ENCODE data around the gene PAM.

The PAM gene

GRCh38 chr5:102865510-102866236 is 110.6 kb downstream of the PAM start:
- Histone ChIP-seq H3K27me3 (ENCODE audit: control insufficient read depth in 1 of 2, insufficient read depth in 2 of 2, low read length in 2 of 2) (no peaks in the 10 kb centered on the region), H3K36me3 (ENCODE audit: insufficient read depth, low read length) (no peaks in the 10 kb centered on the region), H3K9me3 (ENCODE audit: low read length) (no peaks in the 10 kb centered on the region), H3K4me3 (ENCODE audit: low read depth in 1 of 2, low read length in 2 of 2) (peak overlapping the region; percentile 35 to 82), H3K4me1 (ENCODE audit: insufficient read depth, low read length) (peaks cover 31% of the 10 kb centered on the region), H3K9ac (ENCODE audit: low read length) (peak overlapping the region; percentile 79), H3K27ac (ENCODE audit: low read depth, low read length) (peak overlapping the region; percentile 46)

DNA sequence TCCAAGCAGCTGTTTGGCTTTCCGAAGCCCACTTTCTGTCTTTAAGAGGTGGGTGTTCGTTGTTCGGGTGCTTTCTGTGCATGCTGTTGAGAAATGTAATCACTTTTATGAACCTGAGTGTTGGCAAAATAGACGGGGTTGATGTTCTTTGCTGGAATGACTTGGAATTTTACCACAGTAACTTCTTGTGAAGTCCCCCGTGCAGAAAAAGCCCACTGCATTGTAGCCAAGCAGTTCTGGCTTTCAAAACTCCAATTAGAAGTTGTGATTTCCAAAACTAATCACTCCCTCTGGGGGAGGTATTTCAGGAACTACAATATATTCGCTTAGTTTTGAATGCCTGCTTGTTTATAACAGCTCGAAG is 111.1 kb downstream of the PAM start:
- peak overlapping the region; percentile 35 to 82 for H3K4me3 ChIP-seq (ENCODE audit: low read depth in 1 of 2, low read length in 2 of 2)
- no peaks in the 10 kb centered on the region for H3K9me3 ChIP-seq (ENCODE audit: low read length)
- H3K27ac ChIP-seq (ENCODE audit: low read depth, low read length): peak overlapping the region; percentile 46
- H3K4me1 ChIP-seq (ENCODE audit: insufficient read depth, low read length): peaks cover 31% of the 10 kb centered on the region
- no peaks in the 10 kb centered on the region for H3K36me3 ChIP-seq (ENCODE audit: insufficient read depth, low read length)
- peak overlapping the region; percentile 79 for H3K9ac ChIP-seq (ENCODE audit: low read length)
- no peaks in the 10 kb centered on the region for H3K27me3 ChIP-seq (ENCODE audit: control insufficient read depth in 1 of 2, insufficient read depth in 2 of 2, low read length in 2 of 2)

DNA sequence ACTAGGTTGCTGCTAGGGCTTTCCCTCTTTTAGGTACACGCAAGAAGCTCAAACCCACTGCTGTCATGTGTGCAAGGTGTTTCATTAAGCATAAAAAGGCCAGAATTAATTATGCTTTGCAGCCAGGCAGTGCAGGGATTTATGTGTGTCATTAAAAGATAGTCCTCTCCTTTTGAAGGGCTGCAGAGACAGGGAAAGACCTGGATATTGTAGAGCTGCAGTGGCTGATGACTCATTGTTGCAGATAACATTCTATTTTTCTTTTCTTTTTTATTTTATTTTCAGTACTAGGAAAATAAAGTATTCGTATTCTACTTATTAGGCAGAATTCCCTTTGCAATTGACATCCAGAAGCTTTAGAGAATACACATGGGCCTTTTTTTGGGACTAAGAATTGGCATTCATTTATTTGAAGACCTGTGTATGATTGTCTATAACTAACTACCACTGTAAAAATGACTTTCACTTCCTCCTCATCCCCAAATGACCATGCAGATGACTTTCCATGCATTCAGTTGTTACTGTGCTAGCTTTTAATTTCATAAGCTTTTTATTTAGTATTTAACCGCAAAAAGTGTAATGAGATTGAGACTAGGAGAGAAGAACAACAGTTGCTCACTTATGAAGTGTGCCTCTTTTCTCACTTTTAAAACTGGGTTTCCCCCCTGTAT is 113.0 kb downstream of the PAM start:
- H3K9me3 ChIP-seq (ENCODE audit: low read length): no peaks in the 10 kb centered on the region
- peak overlapping the region; percentile 19 to 21 for H3K4me3 ChIP-seq (ENCODE audit: low read depth in 1 of 2, low read length in 2 of 2)
- peaks cover 24% of the 10 kb centered on the region for H3K4me1 ChIP-seq (ENCODE audit: insufficient read depth, low read length)
- no peak overlapping the region for H3K27ac ChIP-seq (ENCODE audit: low read depth, low read length)
- no peak overlapping the region for H3K9ac ChIP-seq (ENCODE audit: low read length)
- H3K27me3 ChIP-seq (ENCODE audit: control insufficient read depth in 1 of 2, insufficient read depth in 2 of 2, low read length in 2 of 2): no peaks in the 10 kb centered on the region
- no peaks in the 10 kb centered on the region for H3K36me3 ChIP-seq (ENCODE audit: insufficient read depth, low read length)

- peaks cover 23% of the 10 kb centered on the region for H3K4me1 ChIP-seq (ENCODE audit: insufficient read depth, low read length)
- no peaks in the 10 kb centered on the region for H3K27me3 ChIP-seq (ENCODE audit: control insufficient read depth in 1 of 2, insufficient read depth in 2 of 2, low read length in 2 of 2)
- no peak overlapping the region for H3K27ac ChIP-seq (ENCODE audit: low read depth, low read length)
- no peaks in the 10 kb centered on the region for H3K9me3 ChIP-seq (ENCODE audit: low read length)
- H3K9ac ChIP-seq (ENCODE audit: low read length): no peak overlapping the region
- no peaks in the 10 kb centered on the region for H3K36me3 ChIP-seq (ENCODE audit: insufficient read depth, low read length)
- H3K4me3 ChIP-seq (ENCODE audit: low read depth in 1 of 2, low read length in 2 of 2): no peak overlapping the region
These were observed 114.1 kb downstream of the PAM start for GRCh38 chr5:102869230-102869629.

GRCh38 chr5:102873379-102873932 is 118.4 kb downstream of the PAM start:
- Histone ChIP-seq H3K9ac (ENCODE audit: low read length) (no peak overlapping the region), H3K36me3 (ENCODE audit: insufficient read depth, low read length) (no peaks in the 10 kb centered on the region), H3K27me3 (ENCODE audit: control insufficient read depth in 1 of 2, insufficient read depth in 2 of 2, low read length in 2 of 2) (no peaks in the 10 kb centered on the region), H3K9me3 (ENCODE audit: low read length) (no peaks in the 10 kb centered on the region), H3K4me1 (ENCODE audit: insufficient read depth, low read length) (peaks cover 13% of the 10 kb centered on the region), H3K27ac (ENCODE audit: low read depth, low read length) (no peak overlapping the region), H3K4me3 (ENCODE audit: low read depth in 1 of 2, low read length in 2 of 2) (no peak overlapping the region)

- Histone ChIP-seq H3K4me1 (ENCODE audit: insufficient read depth, low read length) (peaks cover 13% of the 10 kb centered on the region), H3K4me3 (ENCODE audit: low read depth in 1 of 2, low read length in 2 of 2) (no peak overlapping the region), H3K27me3 (ENCODE audit: control insufficient read depth in 1 of 2, insufficient read depth in 2 of 2, low read length in 2 of 2) (no peaks in the 10 kb centered on the region), H3K36me3 (ENCODE audit: insufficient read depth, low read length) (peaks cover under 1% of the 10 kb centered on the region), H3K27ac (ENCODE audit: low read depth, low read length) (no peak overlapping the region), H3K9me3 (ENCODE audit: low read length) (no peaks in the 10 kb centered on the region), H3K9ac (ENCODE audit: low read length) (no peak overlapping the region)
These were observed 118.9 kb downstream of the PAM start for GRCh38 chr5:102874054-102874453.

- Histone ChIP-seq H3K36me3 (ENCODE audit: insufficient read depth, low read length) (peaks cover 9% of the 10 kb centered on the region), H3K9ac (ENCODE audit: low read length) (no peak overlapping the region), H3K4me3 (ENCODE audit: low read depth in 1 of 2, low read length in 2 of 2) (no peak overlapping the region), H3K27ac (ENCODE audit: low read depth, low read length) (no peak overlapping the region), H3K4me1 (ENCODE audit: insufficient read depth, low read length) (peaks cover 13% of the 10 kb centered on the region), H3K27me3 (ENCODE audit: control insufficient read depth in 1 of 2, insufficient read depth in 2 of 2, low read length in 2 of 2) (no peaks in the 10 kb centered on the region), H3K9me3 (ENCODE audit: low read length) (no peaks in the 10 kb centered on the region)
These were observed 120.6 kb downstream of the PAM start for GRCh38 chr5:102875721-102876123.

DNA sequence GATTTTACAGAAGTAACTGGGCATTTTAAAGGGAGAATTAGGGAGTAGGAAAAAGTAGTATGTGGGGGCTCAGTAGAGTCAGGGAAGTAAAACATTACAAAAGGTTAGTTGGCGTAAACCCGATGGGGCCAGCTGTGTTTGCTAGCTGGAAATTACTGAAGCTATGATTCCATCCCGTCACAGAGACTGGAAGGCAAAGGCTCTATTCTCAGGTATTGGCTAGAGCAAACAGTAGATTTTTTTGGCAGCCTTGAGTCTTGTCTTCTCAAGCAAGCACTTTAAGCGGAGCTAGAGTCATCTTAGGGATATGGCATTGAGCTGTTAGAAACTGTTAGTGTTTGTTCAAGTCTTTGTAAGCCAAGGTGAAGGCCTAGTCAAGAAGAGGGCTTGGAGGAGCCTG is 121.5 kb downstream of the PAM start:
- H3K36me3 ChIP-seq (ENCODE audit: insufficient read depth, low read length): peaks cover 9% of the 10 kb centered on the region
- no peaks in the 10 kb centered on the region for H3K27me3 ChIP-seq (ENCODE audit: control insufficient read depth in 1 of 2, insufficient read depth in 2 of 2, low read length in 2 of 2)
- H3K9me3 ChIP-seq (ENCODE audit: low read length): no peaks in the 10 kb centered on the region
- H3K27ac ChIP-seq (ENCODE audit: low read depth, low read length): no peak overlapping the region
- H3K4me1 ChIP-seq (ENCODE audit: insufficient read depth, low read length): peaks cover 13% of the 10 kb centered on the region
- no peak overlapping the region for H3K9ac ChIP-seq (ENCODE audit: low read length)
- no peak overlapping the region for H3K4me3 ChIP-seq (ENCODE audit: low read depth in 1 of 2, low read length in 2 of 2)

GRCh38 chr5:102879741-102880140 is 124.6 kb downstream of the PAM start:
- no peaks in the 10 kb centered on the region for H3K9me3 ChIP-seq (ENCODE audit: low read length)
- peaks cover 13% of the 10 kb centered on the region for H3K4me1 ChIP-seq (ENCODE audit: insufficient read depth, low read length)
- H3K4me3 ChIP-seq (ENCODE audit: low read depth in 1 of 2, low read length in 2 of 2): no peak overlapping the region

GRCh38 chr5:102886586-102886985 is 131.5 kb downstream of the PAM start:
- no peaks in the 10 kb centered on the region for H3K36me3 ChIP-seq (ENCODE audit: insufficient read depth, low read length)
- H3K4me1 ChIP-seq (ENCODE audit: insufficient read depth, low read length): peaks cover 4% of the 10 kb centered on the region
- no peaks in the 10 kb centered on the region for H3K27me3 ChIP-seq (ENCODE audit: control insufficient read depth in 1 of 2, insufficient read depth in 2 of 2, low read length in 2 of 2)
- H3K9me3 ChIP-seq (ENCODE audit: low read length): no peaks in the 10 kb centered on the region
- H3K4me3 ChIP-seq (ENCODE audit: low read depth in 1 of 2, low read length in 2 of 2): no peak overlapping the region
- no peak overlapping the region for H3K27ac ChIP-seq (ENCODE audit: low read depth, low read length)
- no peak overlapping the region for H3K9ac ChIP-seq (ENCODE audit: low read length)

More at GRCh38 chr5:102879741-102880140, 124.6 kb downstream of the PAM start:
- Histone ChIP-seq H3K27ac (ENCODE audit: low read depth, low read length) (no peak overlapping the region), H3K36me3 (ENCODE audit: insufficient read depth, low read length) (peaks cover 9% of the 10 kb centered on the region), H3K27me3 (ENCODE audit: control insufficient read depth in 1 of 2, insufficient read depth in 2 of 2, low read length in 2 of 2) (no peaks in the 10 kb centered on the region), H3K9ac (ENCODE audit: low read length) (no peak overlapping the region)

GRCh38 chr5:102888483-102888882 is 133.4 kb downstream of the PAM start:
- Histone ChIP-seq H3K9me3 (ENCODE audit: low read length) (no peaks in the 10 kb centered on the region), H3K36me3 (ENCODE audit: insufficient read depth, low read length) (no peaks in the 10 kb centered on the region), H3K4me3 (ENCODE audit: low read depth in 1 of 2, low read length in 2 of 2) (no peak overlapping the region), H3K4me1 (ENCODE audit: insufficient read depth, low read length) (peaks cover 4% of the 10 kb centered on the region), H3K9ac (ENCODE audit: low read length) (no peak overlapping the region), H3K27me3 (ENCODE audit: control insufficient read depth in 1 of 2, insufficient read depth in 2 of 2, low read length in 2 of 2) (no peaks in the 10 kb centered on the region), H3K27ac (ENCODE audit: low read depth, low read length) (no peak overlapping the region)
